GM12892 (cell line): ENCODE results near the gene ZNF136.

Source experiments
- POLR2A ChIP-seq: IDR thresholded peaks from 2 replicates; pipeline ENCODE4 v1.6.1; 2011; ENCODE audit warnings: low read depth, low read length, control low read depth
- POLR2AphosphoS5 ChIP-seq: IDR thresholded peaks from 2 replicates; pipeline ENCODE4 v1.6.1; 2011; ENCODE audit warnings: low read depth, low read length, control low read depth
- TAF1 ChIP-seq: IDR thresholded peaks from 2 replicates; pipeline ENCODE4 v1.6.1; 2011; ENCODE audit warnings: low read depth, mild to moderate bottlenecking, control low read depth, low read length, borderline replicate concordance

DNA sequence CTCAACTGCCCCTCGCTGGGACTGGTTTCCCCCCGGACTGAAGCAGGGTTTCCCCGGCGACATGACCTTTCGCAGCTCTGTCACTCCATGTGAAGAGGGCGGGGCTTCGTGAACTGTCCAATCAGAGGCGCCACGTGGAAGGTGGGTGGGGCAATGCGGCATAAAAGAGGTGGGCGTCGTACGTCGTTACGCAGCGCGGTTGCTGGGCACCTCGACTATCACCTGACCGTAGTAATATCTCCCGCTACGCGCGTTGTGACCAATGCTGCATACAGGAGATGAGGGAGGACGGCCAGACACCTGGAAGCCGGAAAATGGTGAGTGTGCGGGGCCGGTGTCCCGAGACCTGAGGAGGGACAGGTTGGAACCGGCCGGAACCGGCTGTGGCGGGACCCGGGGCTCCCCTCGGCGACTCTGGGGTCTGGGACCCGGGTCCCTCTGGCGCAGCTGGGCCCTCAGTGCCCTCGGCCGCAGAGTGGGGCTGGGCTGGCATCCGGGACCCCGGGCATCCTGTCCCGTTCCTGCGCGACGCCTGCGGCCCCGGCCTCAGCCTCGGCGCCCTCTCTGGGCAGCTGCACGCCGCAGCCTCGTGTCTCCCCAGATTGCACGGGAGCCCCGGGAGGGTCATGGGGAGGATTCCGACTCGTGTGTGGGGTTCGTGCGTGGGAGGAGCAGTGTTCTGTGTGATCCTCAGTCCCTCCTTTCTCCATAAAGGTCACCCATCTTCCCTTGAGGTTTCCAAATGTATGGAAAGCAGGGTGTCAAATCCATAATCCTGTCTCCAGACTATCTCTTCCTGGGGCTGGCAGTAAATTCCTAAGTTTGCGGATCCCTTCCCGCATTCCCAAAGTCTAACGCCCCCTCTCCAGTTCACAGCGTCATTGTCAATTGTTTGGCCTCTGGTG is 32.2 kb downstream of the ZNF136 start:
- TF ChIP-seq POLR2AphosphoS5 (no peak), POLR2A (no peak), TAF1 (no peak)
